Hematopoietic multipotent progenitor cell treated with erythropoietin and hydrocortisone succinate and interleukin-3 and kit ligand, for 4 days (in vitro differentiated cells): ENCODE results near the gene RC3H2.
"Not testable (repeated sequence)": the region's sequence is repeated elsewhere in the genome, so short reads cannot be mapped to it uniquely, and the experiment has no call there.

ENCODE experiments used
- DNase-seq: peaks from one replicate; pipeline ENCODE4 v3.0.0-alpha.2; 2015

The RC3H2 gene

GRCh38 chr9:122912964-122913673, 8.0 kb upstream of the RC3H2 start, which contains the start of gene ZBTB6:
Gene ZBTB6 (minus strand): TSS chr9:122913323. CDS start chr9:122912072, 1,251 bp downstream.
- DNase-seq: peak; percentile 94

GRCh38 chr9:122912671-122912963, 7.5 kb upstream of the RC3H2 start:
- DNase-seq: no peak

- not testable (repeated sequence) for DNase-seq
Observed at GRCh38 chr9:122906122-122906521, 963 bp upstream of the RC3H2 start.

GRCh38 chr9:122904466-122904822, 715 bp downstream of the RC3H2 start:
- peak; percentile 70 for DNase-seq

GRCh38 chr9:122900791-122901190, 4.4 kb downstream of the RC3H2 start:
- peak; percentile 76 for DNase-seq

GRCh38 chr9:122897969-122898368, 7.2 kb downstream of the RC3H2 start:
- DNase-seq: no peak

- no peak for DNase-seq
Observed at GRCh38 chr9:122888480-122888879, 16.7 kb downstream of the RC3H2 start.

- DNase-seq: peak; percentile 32
Observed at GRCh38 chr9:122883125-122883524, 22.0 kb downstream of the RC3H2 start.

- no peak for DNase-seq
Observed at GRCh38 chr9:122879443-122879842, 25.7 kb downstream of the RC3H2 start.

GRCh38 chr9:122875523-122875922, 29.6 kb downstream of the RC3H2 start:
- DNase-seq: no peak

- DNase-seq: not testable (repeated sequence)
Observed at GRCh38 chr9:122867276-122867675, 37.9 kb downstream of the RC3H2 start.

GRCh38 chr9:122866079-122866478, 39.1 kb downstream of the RC3H2 start:
- DNase-seq: no peak

GRCh38 chr9:122865300-122865699, 39.9 kb downstream of the RC3H2 start:
- DNase-seq: no peak

- no peak for DNase-seq
Observed at GRCh38 chr9:122863407-122863806, 41.8 kb downstream of the RC3H2 start.

- no peak for DNase-seq
Observed at GRCh38 chr9:122860319-122861142, 44.6 kb downstream of the RC3H2 start.

GRCh38 chr9:122857815-122858214, 47.3 kb downstream of the RC3H2 start:
- DNase-seq: peak; percentile 93

GRCh38 chr9:122852085-122852786, 52.9 kb downstream of the RC3H2 start:
- DNase-seq: not testable (repeated sequence)

- DNase-seq: no peak
Observed at GRCh38 chr9:122848256-122848943, 56.8 kb downstream of the RC3H2 start.

- no peak for DNase-seq
Observed at GRCh38 chr9:122846371-122846940, 58.7 kb downstream of the RC3H2 start.

GRCh38 chr9:122845116-122845515, 60.0 kb downstream of the RC3H2 start:
- no peak for DNase-seq

- peak; percentile 43 for DNase-seq
Observed at GRCh38 chr9:122844137-122844536, 61.0 kb downstream of the RC3H2 start.

GRCh38 chr9:122841501-122841900, 63.7 kb downstream of the RC3H2 start:
- no peak for DNase-seq

- DNase-seq: not testable (repeated sequence)
Observed at GRCh38 chr9:122838441-122838840, 66.7 kb downstream of the RC3H2 start.
